HPDE6-E6E7 (cell line): ENCODE results near the gene SEC24B.
"Not testable (repeated sequence)": the region's sequence is repeated elsewhere in the genome, so short reads cannot be mapped to it uniquely, and the experiment has no call there.

Experiments used
- DNase-seq: peaks from one replicate; pipeline ENCODE4 v3.0.0; 2011; ENCODE audit warnings: missing footprints; ENCODE audit errors: extremely low spot score

The SEC24B gene

DNA sequence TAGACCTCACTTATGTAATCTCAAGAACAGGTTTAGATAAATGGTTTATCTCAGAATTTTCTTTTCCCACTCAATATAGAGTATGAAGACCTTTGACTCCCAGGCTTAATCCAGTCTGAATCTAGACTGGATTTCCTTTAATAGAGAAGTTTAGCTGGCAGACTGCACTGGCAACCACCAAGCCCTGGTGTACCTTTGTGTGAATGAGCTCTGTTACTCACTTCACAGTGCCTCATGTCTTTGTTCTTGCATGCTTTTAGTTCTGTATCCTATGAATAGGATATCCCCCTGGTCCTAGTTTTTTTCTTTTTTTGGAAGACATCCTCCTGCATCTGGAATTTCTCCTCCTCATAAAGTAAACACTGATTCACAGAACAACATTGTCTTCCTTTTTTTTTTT is 73.3 kb downstream of the SEC24B start:
- DNase-seq, result no peak

DNA sequence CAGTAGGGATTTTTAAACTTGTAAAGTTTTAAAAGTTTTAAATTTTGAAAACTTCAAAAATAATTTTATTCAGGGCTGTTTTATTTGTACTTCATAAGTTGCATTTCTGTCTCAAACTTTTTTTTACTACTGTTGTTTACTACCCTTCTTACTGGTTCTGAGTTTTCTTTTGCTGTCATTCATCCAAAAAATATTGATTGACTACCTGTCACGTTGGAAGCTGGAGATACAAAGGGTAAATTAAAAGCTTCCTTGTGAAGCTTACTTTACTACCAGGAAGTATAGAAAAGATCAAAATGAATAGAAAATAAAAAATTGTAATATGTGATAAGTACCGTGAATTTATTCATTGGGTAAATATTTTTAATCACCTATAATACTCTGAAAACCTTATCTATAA is 77.1 kb downstream of the SEC24B start:
- DNase-seq, result no peak

DNA sequence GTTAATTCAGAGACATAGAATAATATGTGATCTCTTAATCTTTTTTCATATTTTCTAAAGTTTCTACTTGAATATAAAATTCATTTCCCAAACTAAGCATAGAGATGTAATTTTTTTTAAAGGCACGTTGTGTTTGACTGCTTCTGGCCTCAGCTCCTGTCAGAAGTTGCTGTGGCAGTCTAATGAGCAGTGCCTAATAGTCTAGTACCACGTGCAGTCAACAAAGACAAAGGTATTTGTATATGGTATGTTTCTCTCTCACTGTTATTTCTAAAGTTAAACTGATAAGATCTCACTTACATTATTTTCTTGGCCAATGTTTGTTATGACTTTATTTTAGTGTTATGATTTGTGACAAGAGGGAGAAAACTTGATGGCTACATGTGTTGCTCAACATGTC is 77.8 kb downstream of the SEC24B start:
- DNase-seq, result no peak

DNA sequence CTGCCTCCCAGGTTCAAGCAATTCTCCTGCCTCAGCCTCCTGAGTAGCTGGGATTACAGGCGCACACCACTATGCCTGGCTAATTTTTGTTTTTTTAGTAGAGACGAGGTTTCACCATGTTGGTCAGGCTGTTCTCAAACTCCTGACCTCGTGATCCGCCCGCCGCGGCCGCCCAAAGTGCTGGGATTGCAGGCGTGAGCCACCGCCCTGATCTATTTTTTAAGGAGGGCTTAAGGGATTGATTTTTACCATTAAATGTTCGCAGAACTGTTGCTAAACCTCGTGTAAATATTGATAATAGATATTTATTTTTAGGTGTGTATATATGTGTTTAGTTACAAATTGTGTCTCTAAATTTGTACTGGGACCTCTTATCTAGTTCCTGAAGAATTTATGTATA is 79.8 kb downstream of the SEC24B start:
- not testable (repeated sequence) for DNase-seq

DNA sequence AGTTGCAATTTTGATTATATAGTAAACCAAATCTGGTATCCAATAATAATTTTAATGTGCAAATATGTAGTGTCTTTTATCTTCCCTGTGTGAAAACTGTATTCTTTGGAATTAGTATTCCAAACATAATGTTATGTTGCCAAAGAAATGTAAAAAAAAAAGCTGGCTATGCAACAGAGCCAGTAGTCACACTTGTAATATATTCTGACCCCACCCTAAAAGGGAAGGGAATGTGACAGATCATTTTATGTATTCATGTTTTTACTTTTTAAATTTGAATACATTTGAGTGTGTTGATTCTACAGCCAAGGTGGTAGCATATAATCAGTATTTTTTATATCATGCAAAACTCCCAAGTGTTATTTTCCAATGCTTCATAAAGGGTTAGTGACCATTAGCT is 98.6 kb downstream of the SEC24B start:
- no peak for DNase-seq

DNA sequence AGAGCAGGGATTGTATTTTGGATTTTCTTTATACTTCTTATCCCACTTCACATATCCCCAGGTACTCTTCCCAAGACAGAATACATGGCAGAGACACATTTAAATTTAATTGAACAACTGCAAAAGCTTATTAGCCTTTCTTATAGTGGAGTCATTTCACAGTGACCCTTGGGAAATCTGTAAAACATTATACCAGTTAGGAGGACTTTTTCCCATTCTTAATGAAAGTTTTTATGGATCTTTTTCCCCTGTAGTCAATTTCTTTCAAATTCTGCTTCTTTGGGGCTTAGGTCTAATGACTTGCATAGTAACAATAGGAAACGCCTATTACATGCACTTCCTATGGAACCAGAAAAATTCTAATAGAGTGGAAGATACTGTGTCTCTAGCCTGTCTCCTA is 111.8 kb downstream of the SEC24B start:
- no peak for DNase-seq

DNA sequence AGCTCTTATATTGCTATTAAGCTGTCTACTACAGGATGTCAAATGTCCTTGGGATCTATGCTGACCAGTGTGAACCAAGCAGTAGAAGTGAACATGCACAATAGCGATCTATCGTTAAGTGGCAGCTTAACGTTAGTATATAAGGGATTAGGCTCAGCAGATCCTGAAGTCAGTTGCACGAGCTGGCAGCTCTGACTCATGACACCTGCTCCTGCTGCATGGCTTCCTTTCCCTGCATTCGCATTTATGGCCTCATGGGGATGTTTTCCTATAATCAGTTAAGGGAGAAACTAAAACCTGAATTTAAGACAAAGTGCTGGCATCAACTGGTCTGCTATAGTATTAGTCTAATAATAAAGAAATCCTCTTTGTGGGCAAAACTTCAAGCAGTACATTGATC is 113.8 kb downstream of the SEC24B start:
- no peak for DNase-seq

DNA sequence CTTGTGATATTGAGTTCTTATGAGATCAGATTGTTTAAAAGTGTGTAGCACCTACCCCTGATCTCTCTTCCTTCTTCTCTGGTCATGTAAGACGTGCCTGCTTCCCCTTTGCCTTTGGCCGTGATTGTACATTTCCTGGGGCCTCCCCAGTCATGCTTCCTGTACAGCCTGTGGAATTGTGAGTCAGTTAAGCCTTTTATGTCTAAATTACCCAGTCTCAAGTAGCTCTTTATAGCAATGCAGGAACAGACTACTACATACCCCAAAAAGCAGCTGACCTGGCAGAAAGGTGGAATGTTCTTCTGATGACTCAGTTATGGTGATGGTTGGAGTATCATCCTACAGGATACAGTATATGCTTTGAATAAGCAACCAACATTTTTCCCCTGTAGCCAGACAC is 115.0 kb downstream of the SEC24B start:
- peak; percentile 52 for DNase-seq

DNA sequence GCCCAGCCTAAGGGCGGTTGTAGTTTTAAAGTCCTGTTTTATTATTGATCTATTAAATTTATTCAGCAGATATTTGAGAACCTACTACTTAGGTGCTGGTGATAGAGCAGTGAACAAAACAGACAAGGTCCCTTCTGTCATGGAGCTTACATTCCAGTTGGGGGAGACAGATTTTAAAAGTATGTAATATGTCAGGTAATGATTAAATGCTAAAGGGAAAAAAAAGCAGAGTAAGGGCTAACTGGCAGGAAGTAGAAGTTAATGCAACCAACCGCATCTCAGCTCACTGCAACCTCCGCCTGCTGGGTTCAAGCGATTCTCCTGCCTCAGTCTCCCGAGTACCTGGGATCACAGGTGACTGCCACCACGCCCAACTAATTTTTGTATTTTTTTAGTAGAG is 118.6 kb downstream of the SEC24B start:
- DNase-seq, result no peak

DNA sequence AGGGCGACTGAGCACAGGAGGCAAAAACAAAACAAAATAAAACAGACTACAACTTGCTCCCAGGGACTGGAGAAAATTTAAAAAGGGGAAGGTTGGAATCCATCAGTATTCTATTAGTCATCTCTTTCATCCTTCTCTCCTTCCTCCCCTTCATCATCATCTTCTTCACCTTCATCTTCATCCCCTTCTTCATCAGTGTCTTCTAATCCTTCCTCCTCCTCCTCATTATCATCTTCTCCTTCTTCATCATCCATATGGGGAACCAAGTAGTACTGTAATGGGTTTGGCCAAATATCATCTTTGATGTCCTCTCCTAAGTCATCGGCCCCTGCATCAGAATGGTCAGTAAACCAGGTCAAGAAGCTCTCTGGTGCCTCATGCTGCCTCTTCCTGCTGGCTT is 119.5 kb downstream of the SEC24B start:
- DNase-seq, result no peak

DNA sequence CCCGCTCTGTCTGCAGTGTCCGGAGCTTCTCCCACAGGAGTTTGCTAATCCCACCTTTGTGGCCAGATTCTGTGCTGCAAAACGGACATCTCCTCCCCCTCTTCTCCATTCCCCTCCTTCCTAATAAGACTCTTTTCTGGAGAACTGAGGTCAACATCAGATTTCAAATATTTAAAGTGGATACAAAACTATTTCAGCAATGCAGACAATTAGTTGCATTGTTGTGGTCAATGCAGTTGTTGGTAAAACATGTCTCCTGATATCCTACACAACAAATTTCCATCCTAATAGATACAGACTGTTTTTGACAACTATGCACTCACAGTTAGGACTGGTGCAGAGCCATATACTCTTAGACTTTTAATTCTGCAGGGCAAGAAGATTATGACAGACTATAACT is 121.4 kb downstream of the SEC24B start:
- no peak for DNase-seq

DNA sequence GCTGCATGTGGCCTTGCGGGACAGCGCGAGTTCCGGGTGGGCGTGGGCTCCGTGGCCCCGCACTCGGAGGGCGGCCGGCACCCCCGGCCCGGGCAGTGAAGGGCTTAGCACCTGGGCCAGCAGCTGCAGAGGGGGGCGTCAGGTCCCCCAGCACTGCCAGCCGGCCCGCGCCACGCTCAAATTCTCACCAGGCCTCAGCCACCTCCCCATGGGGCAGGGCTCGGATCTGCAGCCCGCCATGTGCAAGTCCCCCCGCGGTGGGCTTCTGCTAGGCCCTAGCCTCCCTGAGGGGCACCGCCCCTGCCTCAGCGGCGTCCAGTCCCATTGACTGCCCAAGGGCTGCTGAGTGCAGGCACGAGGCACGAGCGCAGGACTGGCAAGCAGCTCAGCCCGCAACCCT is 123.8 kb downstream of the SEC24B start:
- no peak for DNase-seq

DNA sequence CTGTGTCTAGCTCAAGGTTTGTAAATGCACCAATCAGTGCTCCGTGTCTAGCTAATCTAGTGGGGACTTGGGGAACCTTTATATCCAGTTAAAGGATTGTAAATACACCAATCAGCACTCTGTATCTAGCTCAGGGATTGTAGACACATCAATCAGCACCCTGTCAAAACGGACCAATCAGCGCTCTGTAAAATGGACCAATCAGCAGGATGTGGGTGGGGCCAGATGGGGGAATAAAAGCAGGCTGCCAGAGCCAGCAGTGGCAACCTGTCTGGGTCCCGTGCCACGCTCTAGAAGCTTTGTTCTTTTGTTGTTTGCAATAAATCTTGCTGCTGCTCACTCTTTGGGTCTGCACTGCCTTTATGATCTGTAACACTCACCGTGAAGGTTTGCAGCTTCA is 124.5 kb downstream of the SEC24B start:
- DNase-seq, result not testable (repeated sequence)

DNA sequence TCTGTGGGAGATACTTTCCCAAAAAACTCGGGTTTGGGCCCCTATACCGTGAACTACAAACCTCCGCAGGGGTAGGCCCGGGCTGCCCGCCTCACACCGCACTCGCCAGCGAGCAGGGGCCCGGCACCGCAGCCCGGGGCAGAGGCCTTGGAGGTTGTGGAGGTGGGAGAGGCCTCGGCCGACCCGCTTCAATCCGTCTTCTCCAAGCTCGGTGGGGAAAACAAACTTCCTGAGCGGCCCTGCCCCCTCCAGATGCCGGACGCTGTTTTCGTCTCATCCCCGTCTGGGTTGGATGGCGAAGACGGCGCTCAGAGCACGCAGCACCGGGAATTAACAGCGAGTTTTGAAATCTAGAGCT is 126.0 kb downstream of the SEC24B start:
- DNase-seq, result peak; percentile 15

DNA sequence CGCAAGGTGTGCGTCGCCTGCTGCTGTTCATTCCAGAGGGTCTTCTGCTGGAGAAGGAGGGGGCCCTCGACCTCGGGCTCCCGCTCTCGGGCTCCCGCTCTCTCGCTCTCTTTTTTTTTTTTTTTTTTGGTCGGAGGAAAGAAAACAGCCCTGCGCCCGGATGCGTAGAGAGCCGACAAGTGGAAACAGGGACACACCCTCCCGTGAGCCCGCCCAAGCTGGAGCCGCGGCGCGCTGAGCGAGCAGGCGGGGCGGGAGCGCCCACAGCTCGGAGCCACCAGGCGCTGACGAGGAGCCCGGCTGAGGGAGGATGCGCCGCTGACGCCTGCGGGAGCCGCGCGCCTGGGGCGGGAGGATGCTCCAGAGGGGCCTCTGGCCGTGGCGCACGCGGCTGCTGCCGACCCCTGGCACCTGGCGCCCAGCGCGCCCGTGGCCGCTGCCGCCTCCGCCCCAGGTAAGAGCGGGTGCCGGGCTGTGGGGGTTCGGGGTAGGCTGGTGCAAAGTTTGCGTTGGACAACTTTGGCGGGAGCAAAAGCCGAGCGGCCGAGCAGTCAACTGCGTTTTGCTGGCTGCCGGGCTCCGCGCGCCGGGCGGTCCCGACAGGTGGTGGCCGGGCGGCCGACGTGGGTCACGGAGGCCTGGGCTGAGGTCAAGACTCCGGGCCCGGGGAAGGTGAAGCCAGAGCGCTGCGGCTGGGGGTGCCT is 126.5 kb downstream of the SEC24B start, which contains the start of gene MCUB:
Gene MCUB (plus strand): TSS at position 264 of the 704 bp plus-strand sequence. CDS start 92 bp downstream, at position 356.
- DNase-seq, result peak; percentile 89

DNA sequence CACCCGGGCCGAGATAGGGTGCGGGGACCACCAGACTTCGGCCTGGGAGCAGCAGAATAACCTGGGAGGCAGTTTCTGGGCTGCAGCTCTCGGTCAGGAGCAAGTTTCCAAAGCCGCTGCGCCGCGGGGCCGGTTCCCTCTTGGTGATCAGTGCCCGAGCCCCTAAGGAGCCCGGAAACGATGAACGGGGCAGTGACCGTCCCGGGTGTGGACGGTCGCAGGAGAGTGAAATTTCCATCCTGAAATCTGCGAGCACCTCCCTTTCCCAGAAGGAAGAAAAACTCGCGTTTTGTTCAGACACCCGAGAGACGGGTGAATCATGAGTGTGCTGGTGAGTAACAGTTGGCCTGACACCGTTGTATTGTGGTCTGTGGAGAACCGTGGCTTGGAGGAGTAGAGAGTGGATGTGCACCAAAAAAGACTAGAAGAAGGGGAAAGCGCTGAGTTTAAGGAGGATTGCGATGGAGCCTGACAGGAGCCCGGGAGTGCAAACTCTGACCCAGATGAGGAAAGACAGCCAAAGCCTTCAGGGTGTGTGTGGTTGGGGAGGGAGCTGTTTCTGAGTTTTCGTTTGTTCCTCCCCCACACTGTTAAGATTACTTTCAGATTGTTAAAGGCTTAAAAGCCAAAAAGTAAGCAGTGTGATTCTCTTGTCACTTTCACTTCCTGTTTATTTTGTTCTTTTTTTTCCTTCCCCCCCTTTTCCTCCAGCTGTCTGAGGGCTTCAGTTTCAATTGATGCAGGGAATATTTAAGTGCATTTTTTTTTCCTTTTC is 127.3 kb downstream of the SEC24B start:
- DNase-seq, result peak; percentile 58

DNA sequence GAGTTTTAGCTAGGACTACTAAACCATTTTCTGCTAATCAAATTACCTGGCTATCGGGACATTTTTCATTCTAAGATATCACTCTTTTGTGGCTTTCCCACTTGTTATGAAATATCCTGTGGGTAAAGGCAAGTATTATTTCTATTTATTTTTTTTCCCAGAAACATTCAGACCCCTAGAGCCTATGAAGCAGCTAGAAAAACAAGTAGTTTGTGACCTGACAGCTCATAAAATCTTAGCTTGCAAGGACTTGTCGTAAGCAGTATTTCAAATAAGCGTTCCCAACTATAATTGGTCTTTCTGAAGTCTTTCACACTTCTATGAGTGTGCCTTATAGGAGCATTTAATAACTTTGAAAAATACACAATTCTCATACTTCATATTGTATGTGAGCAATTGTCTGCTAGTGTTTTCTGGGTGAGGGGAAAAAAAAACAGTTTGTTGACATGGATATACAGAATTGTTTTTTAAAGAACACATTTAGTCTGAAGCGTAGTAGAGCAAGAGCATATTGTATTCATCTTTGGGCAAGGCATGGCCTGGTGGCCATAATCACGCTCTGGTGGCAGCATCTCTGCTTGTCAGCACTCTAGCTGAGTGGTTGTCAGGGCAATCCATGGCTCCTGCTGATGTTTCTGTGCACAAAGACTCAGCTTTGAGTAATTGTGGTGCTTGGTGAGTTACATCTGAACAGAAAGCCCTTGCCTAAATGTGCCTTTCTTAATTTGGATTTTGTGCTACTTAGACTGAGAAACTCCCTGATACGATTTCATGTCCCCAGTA is 129.0 kb downstream of the SEC24B start:
- no peak for DNase-seq

DNA sequence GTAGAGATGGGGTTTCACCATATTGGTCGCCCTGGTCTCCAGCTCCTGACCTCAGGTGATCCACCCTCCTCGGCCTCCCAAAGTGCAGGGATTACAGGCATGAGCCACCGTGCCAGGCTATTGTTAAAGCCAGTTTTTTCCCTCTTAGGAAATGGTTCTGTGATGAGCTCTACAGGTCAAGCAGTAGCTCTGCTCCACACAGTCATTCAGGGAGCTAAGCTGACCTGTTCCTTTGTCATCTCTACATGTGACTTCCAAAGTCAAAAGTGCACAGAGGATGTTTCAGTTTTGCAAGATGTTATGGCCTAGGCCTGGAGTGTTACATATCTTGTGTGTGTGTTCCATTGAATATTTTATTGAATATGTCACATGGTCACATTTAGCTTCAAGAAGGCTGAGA is 137.9 kb downstream of the SEC24B start:
- no peak for DNase-seq

DNA sequence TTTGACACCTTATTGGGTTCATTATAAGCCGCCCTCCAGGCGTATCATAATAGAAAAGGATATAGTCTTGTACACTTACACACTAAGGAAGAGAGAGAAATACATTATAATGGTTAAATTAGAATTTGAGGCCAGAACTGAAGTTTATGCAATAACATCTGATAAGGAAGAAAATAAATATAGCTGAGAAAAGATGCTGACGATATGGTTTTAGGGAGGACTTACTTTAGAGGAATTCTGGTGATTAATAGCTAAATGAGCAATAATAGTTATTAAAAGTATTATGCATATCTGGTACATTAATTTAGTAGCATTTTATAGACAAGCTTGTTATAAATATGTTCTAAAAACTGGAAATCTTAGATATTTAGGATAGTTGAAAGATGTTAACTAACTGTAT is 138.5 kb downstream of the SEC24B start:
- no peak for DNase-seq

DNA sequence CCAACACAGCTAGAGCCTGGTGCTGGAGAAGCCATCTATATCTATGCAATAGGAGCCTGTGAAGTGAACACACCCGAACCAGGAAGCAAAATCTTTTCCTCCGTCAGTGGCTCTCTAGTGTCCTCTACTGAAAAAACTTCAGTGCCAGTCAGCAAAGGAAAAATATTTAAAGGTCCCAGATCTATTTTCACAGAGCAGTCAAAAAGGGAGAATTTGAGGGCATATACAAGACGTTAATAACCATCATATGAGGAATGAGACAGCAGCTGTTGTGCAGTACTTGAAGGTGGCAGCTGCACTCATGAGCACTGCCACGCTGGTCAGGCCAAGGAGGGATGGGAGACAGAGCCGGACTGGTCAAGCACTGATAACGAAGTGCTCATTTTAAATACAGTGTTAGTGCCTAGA is 140.8 kb downstream of the SEC24B start:
- DNase-seq, result peak; percentile 16

DNA sequence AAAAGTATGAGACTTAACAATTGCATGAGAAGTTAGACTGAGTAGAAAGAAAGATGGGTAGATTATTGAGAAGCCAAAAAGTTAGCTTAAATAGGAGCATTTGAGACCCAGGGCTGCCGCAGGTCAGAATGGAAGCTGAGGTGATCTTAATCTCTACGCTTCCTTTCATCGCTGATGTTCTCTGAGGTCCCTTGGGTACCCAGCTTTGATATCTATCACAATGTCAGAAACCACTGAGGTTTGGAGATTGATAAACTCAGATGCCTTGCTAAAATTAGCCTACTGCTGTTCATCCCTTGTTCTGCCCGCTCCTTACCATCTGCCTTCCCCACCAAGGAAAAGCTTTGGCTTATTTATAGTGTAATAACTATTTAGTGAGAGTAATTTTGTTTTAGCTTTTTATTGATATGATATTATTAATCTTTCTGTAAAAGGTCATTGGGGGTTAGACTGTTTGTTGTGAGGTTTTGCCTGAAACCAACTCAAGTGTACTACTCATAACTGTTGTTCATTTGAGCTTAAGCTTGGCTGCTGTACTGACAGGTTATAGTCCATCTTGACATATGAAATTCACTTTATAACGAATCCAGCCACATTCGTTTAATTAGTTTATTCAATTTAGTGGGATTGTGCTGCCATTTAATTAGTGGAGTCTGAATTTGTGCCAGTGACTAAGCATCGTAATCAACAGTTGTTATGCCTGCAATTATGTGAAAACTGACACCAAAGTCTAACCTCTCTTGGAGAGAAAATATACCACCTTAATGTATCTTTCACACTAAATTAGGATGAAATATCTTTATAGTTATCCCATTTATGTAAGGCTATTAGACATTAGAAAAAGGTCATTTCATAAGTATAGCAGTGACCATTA is 141.6 kb downstream of the SEC24B start:
- DNase-seq, result no peak

DNA sequence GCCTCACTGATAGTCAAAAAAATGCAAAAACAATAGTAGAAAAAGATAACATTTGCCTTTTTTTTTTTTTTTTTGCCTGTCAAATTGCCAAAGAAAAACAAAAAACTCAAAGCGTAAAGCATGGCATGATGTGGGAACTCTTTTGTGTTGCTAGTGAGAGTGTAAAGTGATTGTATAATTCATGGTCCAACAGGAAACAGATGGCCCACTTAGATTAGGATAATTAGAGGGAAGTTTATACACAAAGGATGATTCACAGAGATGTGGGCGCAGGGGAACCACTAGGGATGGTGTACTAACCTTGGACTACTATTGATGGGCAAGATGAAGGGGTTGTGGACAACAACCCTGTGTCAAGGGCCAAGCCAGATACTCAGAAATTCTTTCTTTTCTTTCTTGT is 142.8 kb downstream of the SEC24B start:
- DNase-seq, result no peak
